Naive B cell (primary cell): ENCODE data around the gene PTGR3. TPM values are rescaled to one million over a fixed set of nuclear protein-coding genes. Genes with fewer than 3 reads are reported as not detected.

ENCODE experiments used
- ATAC-seq, 2 donors: fragments of 150-1000 bp; cut with Tn5 transposase; 2 replicates each; pipeline ENCODE4 v1.10.0; 2021; ENCODE audit warnings: low read depth in 2 of 2, mild to moderate bottlenecking in 2 of 2, moderate library complexity in 2 of 2
- DNase-seq: peaks from one replicate; pipeline ENCODE4 v3.0.0; 2022
- H3K27ac Mint-ChIP-seq, 6 donors: one replicate each; pipeline ENCODE4 v1.8.0; 2020 to 2022; ENCODE audit warnings: mild to moderate bottlenecking in 6 of 6, mixed read lengths in 6 of 6, moderate library complexity in 5 of 6, inconsistent platforms in 2 of 6
- H3K27me3 Mint-ChIP-seq, 3 donors: one replicate each; pipeline ENCODE4 v1.8.0; 2021 to 2022; ENCODE audit warnings: mixed read lengths in 3 of 3, mild to moderate bottlenecking in 1 of 3
- H3K36me3 Mint-ChIP-seq, 2 donors: one replicate each; pipeline ENCODE4 v1.8.0; 2020 to 2022; ENCODE audit warnings: mixed read lengths in 2 of 2, inconsistent platforms in 1 of 2, mild to moderate bottlenecking in 1 of 2
- H3K4me1 Mint-ChIP-seq, 3 donors: one replicate each; pipeline ENCODE4 v1.8.0; 2020 to 2022; ENCODE audit warnings: mixed read lengths in 3 of 3, inconsistent platforms in 1 of 3, mild to moderate bottlenecking in 1 of 3, moderate library complexity in 1 of 3
- H3K4me3 Mint-ChIP-seq, 8 donors: one replicate each; pipeline ENCODE4 v1.8.0; 2020 to 2022; ENCODE audit warnings: mild to moderate bottlenecking in 8 of 8, mixed read lengths in 8 of 8, moderate library complexity in 8 of 8, inconsistent platforms in 2 of 8
- H3K9me3 Mint-ChIP-seq, 7 donors: one replicate each; pipeline ENCODE4 v1.8.0; 2020 to 2022; ENCODE audit warnings: mixed read lengths in 7 of 7, mild to moderate bottlenecking in 5 of 7, inconsistent platforms in 2 of 7, moderate library complexity in 1 of 7
- polyA plus RNA-seq, 6 donors: library from polyadenylated mRNA; unstranded; fragments of 300-500 nt; fragmentation: Illumina TruSeq; gene quantifications; one replicate each; pipeline ENCODE4 v1.2.3, GENCODE V29; 2021; ENCODE audit warnings: low read depth in 6 of 6

PTGR3 gene
- polyA plus RNA-seq, 6 donors from 2014 or later: 14.7 to 36.8 (median 22.5) TPM

DNA sequence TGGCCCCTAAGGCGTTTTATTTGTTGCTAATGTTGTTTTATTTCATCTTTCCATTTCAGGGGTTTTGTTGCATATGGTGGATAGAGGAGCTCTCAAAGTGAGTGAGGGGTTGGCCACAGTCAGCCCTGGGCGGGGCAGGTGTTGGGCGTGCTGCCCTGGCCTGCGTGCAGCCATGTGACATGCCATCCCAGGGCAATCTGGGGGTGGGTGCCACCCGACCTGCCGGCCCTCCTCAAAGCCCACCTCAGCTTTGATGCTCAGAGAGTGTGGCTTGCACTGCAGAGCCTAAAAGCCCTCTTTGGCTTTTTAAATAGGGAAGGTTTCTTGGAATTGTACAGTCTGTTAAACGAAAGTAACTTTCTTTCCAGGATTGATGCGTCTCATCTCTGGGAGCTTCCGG is 20.0 kb upstream of the PTGR3 start:
- no peak overlapping the region for H3K27ac Mint-ChIP-seq

DNA sequence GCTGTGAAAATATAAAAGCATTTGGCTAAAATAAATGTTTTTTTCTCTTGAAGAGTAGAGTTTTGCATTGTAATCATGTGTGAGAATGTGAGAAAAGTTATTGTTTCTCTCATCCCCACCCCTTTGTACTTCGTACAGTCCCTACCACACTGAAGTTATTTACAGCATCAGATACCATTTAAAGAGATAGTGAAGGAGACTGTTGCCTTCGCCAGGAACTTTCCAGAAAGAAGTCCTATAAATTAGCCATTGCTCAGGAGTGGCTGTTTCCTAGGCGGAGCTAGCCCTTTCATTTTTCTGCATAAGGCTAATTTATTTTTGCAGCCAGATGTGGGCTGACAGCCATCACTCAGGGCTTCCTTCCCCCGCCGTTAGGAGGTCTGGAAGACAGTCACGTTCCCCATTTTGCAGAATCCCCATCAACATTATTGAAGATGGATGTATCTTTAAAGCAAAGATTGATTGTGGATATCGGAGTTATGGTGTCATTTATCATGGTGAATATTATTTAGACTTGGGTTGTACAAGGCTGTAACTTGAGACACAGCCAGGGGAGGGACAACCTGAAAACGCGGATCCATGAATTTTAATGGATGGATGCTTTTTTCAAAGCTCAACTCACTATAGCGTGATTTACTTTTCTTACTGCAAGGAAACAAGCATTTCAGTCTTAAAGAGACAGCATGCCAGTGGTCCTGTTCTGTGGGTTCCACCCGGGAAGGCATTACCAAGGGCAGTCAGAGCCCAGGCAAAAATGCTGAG is 18.8 kb upstream of the PTGR3 start:
- Mint-ChIP-seq H3K36me3 (peaks cover 0 to 4% of the 10 kb centered on the region in 2 donors), H3K27me3 (peaks cover 0 to 12% (median 7%) of the 10 kb centered on the region in 3 donors), H3K4me3 (peak overlapping the region in 1 of 8 donors; percentile 1), H3K9me3 (peaks cover 0 to 2% (median 0%) of the 10 kb centered on the region in 7 donors), H3K4me1 (peaks cover 14 to 23% (median 20%) of the 10 kb centered on the region in 3 donors), H3K27ac (peak overlapping the region in 1 of 6 donors; percentile 24)
- no peak for DNase-seq
- ATAC-seq: no peak

More for the DNA sequence above, 20.0 kb upstream of the PTGR3 start:
- H3K36me3 Mint-ChIP-seq: peaks cover 0 to 4% of the 10 kb centered on the region in 2 donors
- peaks cover 14 to 23% (median 20%) of the 10 kb centered on the region in 3 donors for H3K4me1 Mint-ChIP-seq
- no peak overlapping the region for H3K4me3 Mint-ChIP-seq
- ATAC-seq: no peak
- DNase-seq: no peak
- H3K27me3 Mint-ChIP-seq: peaks cover 0 to 12% (median 7%) of the 10 kb centered on the region in 3 donors
- H3K9me3 Mint-ChIP-seq: peaks cover 0 to 2% (median 0%) of the 10 kb centered on the region in 7 donors

DNA sequence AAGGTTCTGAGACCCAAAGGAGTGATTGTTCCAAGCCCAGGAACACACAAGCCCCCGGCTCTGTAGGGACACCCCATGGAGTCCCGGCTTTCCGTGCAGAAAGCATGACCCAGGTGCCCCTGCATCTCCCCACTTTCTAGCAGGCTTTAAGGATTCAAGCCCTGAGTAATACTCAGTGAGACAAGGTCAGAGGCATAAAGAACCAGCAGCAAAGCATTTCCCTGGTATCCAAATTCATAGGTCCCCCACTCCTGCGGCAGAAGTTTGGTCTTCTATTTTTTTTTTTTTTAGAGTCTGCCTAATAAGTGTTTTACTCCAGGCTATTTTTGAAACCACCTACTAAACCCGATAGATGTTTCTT is 18.0 kb upstream of the PTGR3 start:
- ATAC-seq: no peak
- H3K4me1 Mint-ChIP-seq: peaks cover 14 to 23% (median 20%) of the 10 kb centered on the region in 3 donors
- peaks cover 0 to 2% (median 0%) of the 10 kb centered on the region in 7 donors for H3K9me3 Mint-ChIP-seq
- DNase-seq: no peak
- peaks cover 0 to 12% (median 7%) of the 10 kb centered on the region in 3 donors for H3K27me3 Mint-ChIP-seq
- peaks cover 0 to 4% of the 10 kb centered on the region in 2 donors for H3K36me3 Mint-ChIP-seq
- peak overlapping the region in 3 of 6 donors; percentile 24 to 63 (median 46) for H3K27ac Mint-ChIP-seq
- H3K4me3 Mint-ChIP-seq: peak overlapping the region in 2 of 8 donors; percentile 16 to 49

DNA sequence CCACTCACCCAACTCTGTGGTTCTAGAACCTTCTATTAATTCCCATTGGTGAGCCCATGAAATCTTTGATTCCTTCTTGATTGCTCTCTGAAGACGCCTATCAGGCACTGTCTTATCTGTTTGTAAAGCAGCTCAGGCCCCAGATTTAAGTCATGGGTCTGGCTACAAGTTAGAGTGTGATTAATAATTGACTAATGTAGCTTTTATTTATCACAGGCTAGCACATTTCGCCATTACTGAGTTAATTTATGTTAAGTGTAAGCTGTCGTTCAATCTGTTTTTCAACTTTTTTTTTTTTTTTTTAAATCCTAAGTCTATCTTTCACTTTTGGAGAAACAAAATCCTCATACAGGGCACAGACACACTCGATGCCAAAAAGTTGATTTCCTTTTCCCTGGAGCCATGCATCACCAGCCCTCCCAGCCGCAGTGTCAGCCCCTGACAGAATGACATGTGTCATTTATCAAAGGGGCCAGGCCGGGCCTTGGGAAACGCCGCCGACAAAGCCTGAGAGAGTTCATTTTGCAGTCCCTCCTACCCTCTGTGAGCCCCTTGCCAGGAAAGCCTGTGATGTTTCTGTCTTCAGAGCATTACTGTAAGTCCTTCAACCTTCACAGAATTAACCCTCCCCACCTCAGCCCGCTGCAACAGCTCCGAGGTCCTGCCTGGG is 17.5 kb upstream of the PTGR3 start:
- peak overlapping the region in 2 of 6 donors; percentile 46 to 63 for H3K27ac Mint-ChIP-seq
- no peak for DNase-seq
- H3K27me3 Mint-ChIP-seq: peaks cover 0 to 12% (median 7%) of the 10 kb centered on the region in 3 donors
- H3K9me3 Mint-ChIP-seq: peaks cover 0 to 2% (median 0%) of the 10 kb centered on the region in 7 donors
- peaks cover 14 to 23% (median 20%) of the 10 kb centered on the region in 3 donors for H3K4me1 Mint-ChIP-seq
- peak overlapping the region in 3 of 8 donors; percentile 47 to 62 (median 49) for H3K4me3 Mint-ChIP-seq
- ATAC-seq: no peak
- peaks cover 0 to 4% of the 10 kb centered on the region in 2 donors for H3K36me3 Mint-ChIP-seq

DNA sequence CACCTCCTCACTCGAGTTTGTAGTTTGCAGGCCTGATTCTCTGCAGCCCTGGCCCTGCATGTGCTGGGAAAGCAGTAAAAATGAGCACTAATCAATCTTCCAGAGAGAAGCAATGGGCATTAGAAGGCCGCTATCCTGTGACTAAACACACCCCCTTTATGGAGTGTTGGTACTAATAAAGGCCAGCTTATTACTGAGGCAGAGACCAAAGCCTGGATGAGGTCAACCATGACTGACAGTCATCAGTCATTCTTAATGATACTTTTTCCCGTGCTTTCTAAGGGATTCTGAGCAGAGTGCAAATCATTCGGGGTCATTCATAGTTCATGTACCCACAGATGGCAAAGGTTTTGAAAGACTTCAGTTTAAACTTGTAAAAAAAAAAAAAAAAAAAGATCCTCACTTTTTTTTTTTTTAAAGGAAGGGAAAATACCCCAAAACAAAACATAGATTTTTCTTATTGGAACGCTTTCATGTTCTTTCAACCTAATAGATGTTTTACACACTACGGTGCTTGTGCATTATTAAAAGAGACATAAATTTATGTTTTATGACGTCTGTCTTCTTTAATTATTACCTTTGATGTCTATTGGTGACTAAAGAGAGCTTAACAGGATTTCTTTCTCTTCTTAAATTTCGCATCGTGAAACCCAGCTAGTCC is 14.9 kb upstream of the PTGR3 start:
- H3K27me3 Mint-ChIP-seq: peaks cover 0 to 12% (median 7%) of the 10 kb centered on the region in 3 donors
- ATAC-seq (no peak), DNase-seq (no peak)
- no peak overlapping the region for H3K4me3 Mint-ChIP-seq
- peak overlapping the region in 1 of 6 donors; percentile 62 for H3K27ac Mint-ChIP-seq
- peaks cover 14 to 20% (median 16%) of the 10 kb centered on the region in 3 donors for H3K4me1 Mint-ChIP-seq
- no peaks in the 10 kb centered on the region for H3K36me3 Mint-ChIP-seq
- peaks cover 0 to 2% (median 0%) of the 10 kb centered on the region in 7 donors for H3K9me3 Mint-ChIP-seq

DNA sequence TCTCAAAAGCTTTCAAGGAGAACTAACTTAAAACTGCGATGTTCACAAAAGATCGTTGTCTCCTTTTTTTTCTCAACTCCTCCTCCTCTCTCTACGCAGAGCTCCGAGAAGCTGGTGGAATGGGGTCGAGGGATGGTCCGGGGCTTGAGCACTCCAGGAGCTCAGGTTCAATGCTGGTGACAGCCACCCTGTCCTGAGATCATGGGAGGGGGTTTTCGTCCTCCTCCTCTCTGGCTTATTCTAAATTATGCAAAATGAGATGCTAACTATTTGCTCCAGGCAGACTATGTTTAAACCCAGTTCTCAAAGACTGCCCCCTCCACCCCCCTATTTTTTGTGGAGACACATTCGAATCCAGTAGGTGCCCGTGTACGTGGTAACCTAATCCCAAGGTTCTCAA is 13.5 kb upstream of the PTGR3 start:
- DNase-seq: no peak
- H3K9me3 Mint-ChIP-seq: no peaks in the 10 kb centered on the region
- H3K36me3 Mint-ChIP-seq: no peaks in the 10 kb centered on the region
- H3K4me1 Mint-ChIP-seq: peaks cover 11 to 14% (median 13%) of the 10 kb centered on the region in 3 donors
- no peak for ATAC-seq
- H3K27me3 Mint-ChIP-seq: peaks cover 0 to 5% (median 4%) of the 10 kb centered on the region in 3 donors
- H3K4me3 Mint-ChIP-seq: no peak overlapping the region
- no peak overlapping the region for H3K27ac Mint-ChIP-seq

DNA sequence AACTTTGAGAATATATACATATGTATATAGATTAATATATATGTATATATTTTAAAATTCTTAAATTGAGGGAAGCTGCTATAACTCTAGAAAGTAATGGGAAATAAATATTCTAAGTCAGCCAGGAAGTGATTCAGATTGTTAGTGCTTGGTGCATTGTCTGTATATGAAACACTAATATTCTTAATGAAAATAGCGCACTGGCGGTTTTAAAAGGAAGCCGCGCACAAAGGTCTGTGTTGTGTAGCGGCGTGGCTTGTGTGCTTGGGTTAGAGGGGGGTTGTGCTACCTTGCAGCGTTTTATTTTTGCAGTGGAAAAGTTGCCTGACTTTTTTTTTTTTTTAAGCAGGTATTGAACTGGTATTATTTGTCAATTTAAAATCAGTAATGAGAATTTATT is 13.0 kb upstream of the PTGR3 start:
- H3K4me3 Mint-ChIP-seq: peak overlapping the region in 1 of 8 donors; percentile 18
- ATAC-seq (no peak), DNase-seq (no peak)
- peaks cover 6 to 9% (median 8%) of the 10 kb centered on the region in 3 donors for H3K4me1 Mint-ChIP-seq
- H3K27me3 Mint-ChIP-seq: peaks cover 0 to under 1% (median 0%) of the 10 kb centered on the region in 3 donors
- no peak overlapping the region for H3K27ac Mint-ChIP-seq
- no peaks in the 10 kb centered on the region for H3K36me3 Mint-ChIP-seq
- no peaks in the 10 kb centered on the region for H3K9me3 Mint-ChIP-seq

DNA sequence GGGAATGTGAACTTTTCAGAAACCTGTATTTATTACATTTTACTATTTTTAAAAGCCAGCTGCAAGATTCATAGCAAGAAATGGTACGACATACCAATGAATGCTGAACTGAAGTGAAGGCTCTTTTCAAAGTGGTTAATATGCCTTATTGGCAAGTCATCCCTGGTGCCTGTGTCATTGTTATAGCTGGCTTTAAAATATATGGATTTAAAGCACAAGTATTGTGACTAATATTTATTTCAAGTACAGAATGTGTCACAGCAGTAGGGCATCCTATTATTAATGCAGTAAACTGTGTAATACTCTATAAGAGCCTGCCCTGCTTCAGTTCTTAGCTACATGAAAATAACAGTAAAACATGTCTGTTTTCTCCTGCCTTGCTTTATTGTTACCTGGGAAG is 12.5 kb upstream of the PTGR3 start:
- ATAC-seq (no peak), DNase-seq (no peak)
- no peaks in the 10 kb centered on the region for H3K27me3 Mint-ChIP-seq
- no peak overlapping the region for H3K27ac Mint-ChIP-seq
- H3K36me3 Mint-ChIP-seq: no peaks in the 10 kb centered on the region
- H3K4me1 Mint-ChIP-seq: peaks cover 5 to 9% (median 8%) of the 10 kb centered on the region in 3 donors
- no peak overlapping the region for H3K4me3 Mint-ChIP-seq
- no peaks in the 10 kb centered on the region for H3K9me3 Mint-ChIP-seq

DNA sequence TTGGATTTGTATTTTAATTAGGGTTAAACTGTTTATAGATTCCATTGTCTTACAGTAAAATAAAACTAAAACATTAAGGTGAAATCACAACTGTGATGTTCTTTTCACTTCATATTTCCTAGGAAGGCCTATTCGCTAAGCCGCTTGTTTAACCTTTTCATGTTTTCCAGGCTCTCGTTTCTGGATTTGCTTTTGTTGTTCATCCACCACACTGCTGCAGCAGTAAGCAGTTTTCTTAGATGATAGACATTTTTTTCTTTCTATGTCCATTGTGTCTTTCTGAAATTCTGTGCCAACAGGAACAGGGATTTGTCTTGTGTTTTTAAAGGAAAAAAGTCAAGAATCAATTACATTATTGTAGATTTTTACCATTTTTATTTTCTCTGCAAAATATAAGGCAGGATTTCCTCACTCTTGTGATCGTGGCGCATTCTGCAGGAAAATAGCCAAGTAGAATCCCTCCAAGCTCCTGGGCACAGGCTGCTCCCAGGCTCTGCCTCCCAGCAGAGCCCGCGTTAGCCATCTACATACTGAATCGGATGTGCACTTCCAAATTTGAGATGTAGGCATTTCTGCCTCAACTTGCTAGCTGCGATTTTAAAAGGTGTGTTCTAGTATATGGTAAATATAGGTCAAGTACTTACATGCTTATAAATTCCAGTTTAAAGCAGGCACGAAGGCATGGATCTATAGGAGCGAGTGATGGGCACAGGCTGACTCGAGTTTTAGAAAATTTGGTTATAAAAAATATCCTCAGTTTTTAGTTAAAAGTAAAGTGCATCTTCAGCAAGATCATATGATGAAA is 11.8 kb upstream of the PTGR3 start:
- H3K36me3 Mint-ChIP-seq: no peaks in the 10 kb centered on the region
- no peaks in the 10 kb centered on the region for H3K27me3 Mint-ChIP-seq
- H3K9me3 Mint-ChIP-seq: no peaks in the 10 kb centered on the region
- DNase-seq: no peak
- H3K4me3 Mint-ChIP-seq: no peak overlapping the region
- H3K4me1 Mint-ChIP-seq: peaks cover 10% of the 10 kb centered on the region in 3 donors
- H3K27ac Mint-ChIP-seq: no peak overlapping the region
- ATAC-seq: no peak

DNA sequence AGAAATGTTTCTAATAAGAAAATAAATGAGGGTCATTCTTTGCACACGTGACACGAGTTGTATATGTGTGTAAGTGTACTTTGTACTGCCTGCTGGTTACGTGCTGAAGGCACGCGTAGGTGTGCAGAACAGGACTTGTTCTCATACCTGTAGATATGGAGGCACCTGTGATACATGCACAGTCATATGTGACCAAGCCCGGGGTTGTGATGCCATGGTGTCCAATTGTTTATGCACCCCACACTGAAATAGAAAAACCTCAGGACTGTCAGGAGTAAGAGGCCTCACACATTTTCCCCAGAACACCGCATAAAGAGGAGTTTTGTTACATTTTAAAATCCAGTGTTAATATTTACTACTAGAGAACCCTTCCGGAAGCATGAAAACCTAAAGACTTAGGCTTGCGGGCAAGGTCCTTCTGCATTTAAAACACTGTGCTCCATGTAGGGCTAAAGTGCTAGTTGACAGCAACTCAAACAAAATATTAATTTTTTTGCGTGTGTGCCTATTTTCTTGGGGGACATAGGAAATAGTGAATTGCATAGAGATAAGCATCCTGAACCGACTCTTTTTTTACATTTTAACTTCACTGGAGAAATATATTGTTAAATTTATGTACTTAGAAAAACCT is 10.9 kb upstream of the PTGR3 start:
- H3K9me3 Mint-ChIP-seq: no peaks in the 10 kb centered on the region
- no peak for DNase-seq
- H3K36me3 Mint-ChIP-seq: no peaks in the 10 kb centered on the region
- no peak for ATAC-seq
- H3K27me3 Mint-ChIP-seq: no peaks in the 10 kb centered on the region
- H3K4me3 Mint-ChIP-seq: no peak overlapping the region
- H3K27ac Mint-ChIP-seq: no peak overlapping the region
- peaks cover 17 to 19% (median 18%) of the 10 kb centered on the region in 3 donors for H3K4me1 Mint-ChIP-seq

DNA sequence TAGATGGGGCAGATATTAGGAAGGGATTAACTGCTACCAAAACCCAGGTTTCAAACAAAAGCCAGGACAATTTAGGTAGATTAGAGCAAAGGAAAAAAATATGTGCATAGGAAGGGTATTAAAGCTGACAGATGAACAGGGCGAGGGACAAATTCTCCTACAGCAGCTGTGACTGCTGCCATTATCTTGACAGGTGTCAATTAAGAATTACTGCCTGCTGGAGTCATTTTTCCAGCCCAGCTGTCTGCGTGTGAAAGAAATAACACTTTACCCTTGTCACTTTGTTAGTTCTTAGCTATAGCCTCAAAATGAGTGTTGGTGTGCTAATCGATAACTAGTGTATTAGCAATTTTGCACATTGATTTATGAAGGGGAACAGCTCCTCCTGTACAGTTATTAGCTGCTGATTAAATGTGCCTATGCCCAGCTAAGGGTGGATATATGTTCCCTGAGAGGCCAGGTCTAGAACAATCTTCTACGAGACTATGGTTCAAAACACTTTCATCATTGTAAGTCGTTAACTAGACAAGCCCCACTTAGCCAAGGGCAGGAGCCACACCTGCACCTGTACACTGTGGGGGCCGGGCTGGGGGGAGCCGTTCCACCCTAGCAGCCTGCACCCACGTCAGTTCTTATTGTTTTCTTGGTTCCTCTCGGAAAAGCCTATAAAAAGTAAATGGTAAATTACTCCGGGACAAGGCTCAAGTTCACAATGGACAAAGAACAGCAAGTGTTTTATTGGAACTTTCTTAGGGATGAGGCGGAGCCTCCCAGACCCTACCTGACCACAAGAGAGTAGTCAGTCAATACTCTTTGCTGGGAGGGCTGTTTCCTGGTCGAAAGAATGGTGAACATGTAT is 9.4 kb upstream of the PTGR3 start:
- Mint-ChIP-seq H3K36me3 (no peaks in the 10 kb centered on the region), H3K9me3 (no peaks in the 10 kb centered on the region), H3K27me3 (no peaks in the 10 kb centered on the region), H3K4me1 (peaks cover 17 to 24% (median 18%) of the 10 kb centered on the region in 3 donors), H3K4me3 (peak overlapping the region in 1 of 8 donors; percentile 44), H3K27ac (no peak overlapping the region)
- ATAC-seq (no peak), DNase-seq (no peak)
